Stimulated activated CD4-positive, alpha-beta T cell treated with anti-CD3 and anti-CD28 coated beads, TNF-alpha, amount 100 ng/mL, for 4 hours (primary cell): ENCODE data around the gene FAU.
"Not testable (repeated sequence)": the region's sequence is repeated elsewhere in the genome, so short reads cannot be mapped to it uniquely, and the experiment has no call there.

Experiments used
- DNase-seq, 3 experiments: peaks; one replicate each; pipeline ENCODE4 v3.0.0-alpha.2; 2020; ENCODE audit warnings: low read depth in 3 of 3

Gene FAU

DNA sequence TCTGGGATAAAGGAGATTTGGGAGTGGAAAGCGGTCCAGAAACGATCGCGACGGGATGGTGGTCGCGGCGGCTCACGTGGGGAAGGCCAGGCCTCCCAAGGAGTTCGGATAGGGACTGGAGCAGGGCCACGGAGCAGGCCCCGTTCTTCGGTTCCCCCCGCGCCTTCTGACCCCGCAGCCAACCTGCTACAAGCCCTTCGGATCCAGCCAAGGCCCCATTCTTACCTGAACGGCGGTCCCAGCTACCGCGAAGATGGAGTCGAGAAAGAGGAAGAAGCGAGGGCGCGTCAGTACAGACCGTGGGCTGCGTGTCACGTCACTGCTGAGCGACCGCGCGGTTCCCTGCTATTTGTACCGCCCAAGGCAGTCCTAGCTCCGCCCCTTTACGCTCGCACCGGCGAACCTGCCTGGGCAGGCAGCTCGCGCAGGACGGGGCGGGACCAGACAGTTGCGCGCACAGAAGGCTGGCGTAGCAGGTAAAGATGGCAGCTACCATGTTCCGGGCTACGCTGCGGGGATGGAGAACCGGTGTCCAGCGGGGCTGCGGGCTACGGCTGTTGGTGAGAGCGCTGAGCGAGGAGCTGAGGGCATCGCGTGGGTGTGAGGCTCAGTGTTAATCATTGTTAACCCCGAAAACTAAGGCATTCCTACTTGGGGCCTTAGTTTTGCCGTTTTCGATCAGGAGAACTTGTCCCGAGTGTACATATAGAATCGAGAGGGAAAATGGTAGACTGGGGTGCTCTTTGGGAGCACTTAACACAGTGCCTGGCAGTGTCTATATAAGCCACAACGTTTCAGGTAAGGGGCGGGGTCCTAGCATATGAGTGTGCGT lies at the start of gene FAU, which contains the start of gene MRPL49:
Gene FAU (minus strand): TSS at position 270 of the 832 bp plus-strand sequence. CDS start 321 bp downstream, outside the sequence.
Gene MRPL49 (plus strand): TSS at position 457 of the 832 bp plus-strand sequence. CDS start 26 bp downstream, at position 483.
- DNase-seq = peak; percentile 92 to 98 (median 97)

DNA sequence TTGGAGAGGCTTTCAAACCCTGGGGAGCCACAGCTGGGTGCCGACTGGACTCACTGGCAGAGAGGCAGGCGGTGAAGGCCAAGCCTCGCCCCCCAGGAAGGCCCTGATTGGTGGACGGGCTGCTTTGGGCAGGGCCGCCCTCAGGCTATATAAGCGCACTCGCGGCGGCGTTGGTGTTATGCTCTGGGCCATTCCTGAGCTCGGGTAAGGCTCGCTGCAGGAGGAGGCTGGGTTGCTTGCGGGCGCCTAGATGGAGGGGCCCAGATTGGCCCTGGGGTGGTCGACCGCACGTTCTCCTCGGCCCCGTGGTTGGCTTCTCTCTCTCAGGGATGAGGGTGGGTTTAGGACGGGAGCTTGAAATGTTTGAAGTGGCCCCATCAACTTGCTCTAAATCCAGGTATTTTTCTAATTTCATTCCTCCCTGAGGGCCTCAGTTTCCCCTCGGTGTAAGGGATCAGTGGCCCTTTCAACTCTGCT lies 48.2 kb upstream of the FAU start, which contains the start of gene SPDYC:
Gene SPDYC (plus strand): TSS at position 176 of the 477 bp plus-strand sequence. CDS start 1,125 bp downstream, outside the sequence.
- no peak for DNase-seq

DNA sequence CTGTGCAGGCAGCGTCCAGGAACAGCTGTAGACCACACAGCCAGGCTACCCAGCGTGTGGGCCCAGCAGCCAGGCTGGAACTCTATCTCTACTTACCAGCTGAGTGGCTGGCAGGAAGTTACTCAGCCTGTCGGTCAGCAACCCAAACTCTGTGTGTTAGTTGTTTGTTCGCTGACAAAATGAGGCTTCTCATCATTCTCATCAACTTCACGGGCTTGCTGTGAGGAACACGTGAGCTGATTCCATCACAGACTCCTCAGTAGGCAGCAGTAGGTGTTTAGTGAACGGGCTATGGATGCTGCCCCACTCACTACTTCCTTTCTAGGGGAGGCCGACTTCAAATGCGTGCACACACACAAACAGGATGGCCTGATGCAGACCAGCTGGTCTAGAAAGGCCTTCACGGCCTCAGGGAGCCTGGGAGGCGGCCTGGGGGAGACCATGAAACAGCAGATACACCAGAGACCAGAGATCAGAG lies 47.3 kb upstream of the FAU start:
- no peak for DNase-seq

DNA sequence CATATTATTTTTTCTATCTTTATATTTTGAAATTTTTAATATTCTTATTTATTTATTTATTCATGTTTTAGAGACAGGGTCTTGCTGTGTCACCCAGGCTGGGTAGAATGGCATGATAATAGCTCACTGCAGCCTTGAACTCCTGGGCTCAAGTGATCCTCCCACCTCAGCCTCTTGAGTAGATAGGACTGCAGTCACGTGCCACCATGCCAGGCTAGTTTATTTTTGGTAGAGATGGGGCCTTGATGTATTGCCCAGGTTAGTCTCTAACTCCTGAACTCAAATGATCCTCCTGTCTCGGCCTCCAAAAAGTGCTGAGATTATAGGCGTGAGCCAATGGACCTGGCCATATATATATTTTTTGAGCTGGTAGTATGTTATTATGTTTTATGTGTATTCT lies 45.7 kb upstream of the FAU start:
- DNase-seq = no peak

DNA sequence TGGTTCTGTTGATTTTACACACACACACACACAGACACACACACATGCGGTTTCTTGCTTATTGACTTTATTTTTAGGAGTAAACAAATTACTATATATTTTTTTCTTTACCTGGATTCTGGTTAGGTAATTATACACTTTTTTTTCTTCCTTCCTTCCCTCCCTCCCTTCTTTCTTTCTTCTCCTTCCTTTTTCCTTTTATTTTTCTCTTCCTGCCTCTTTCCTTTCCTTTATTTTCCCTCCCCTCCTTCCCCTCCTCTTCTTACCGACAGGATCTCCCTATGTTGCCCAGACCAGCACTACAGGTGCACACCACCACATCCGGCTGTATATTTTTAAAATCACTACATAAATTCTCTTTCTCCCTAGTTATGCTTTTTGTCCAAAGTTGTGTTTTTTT lies 45.0 kb upstream of the FAU start:
- DNase-seq = no peak

DNA sequence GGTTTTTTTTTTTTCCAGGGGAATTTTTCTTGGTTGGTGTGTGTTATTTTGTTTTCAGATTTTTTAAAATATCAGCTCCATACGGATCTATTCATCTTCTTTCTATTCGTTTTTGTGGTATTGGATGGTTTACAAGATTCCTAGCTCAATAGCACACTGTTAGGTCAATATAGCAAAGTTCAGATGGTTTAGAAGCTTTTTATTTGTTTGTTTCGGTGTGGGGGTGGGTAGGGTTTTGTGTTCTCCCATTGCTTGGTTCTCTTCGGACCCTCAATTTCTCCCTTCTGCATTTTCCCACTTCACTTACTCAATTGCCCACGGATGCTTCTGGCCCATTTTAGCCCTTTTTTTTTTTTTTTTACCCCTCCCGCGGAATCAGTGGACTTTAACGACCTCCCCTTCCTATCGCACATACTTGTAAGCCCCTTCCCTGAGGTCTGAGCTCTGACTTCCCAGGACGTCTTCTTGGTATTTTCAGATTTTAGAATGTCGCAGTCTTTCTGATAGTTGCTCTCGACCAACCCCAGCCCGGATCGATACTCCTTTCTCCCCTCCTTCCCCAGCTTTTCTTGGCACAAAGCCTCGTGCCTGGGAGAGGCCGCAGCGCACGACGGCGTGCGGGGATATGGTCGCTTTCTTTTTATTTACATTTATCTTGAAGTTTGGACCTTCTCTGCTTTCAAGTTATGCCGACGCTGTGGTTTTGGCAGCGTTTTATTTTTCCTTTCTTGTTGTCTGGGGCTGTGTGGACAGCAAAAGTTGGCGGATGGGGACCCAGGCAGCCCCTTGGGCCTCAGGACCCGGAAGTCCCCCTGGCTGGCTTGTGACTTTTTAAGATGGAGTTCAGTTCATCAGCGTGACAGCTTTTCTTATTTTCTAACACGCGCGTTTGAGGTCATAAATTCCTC lies 43.7 kb upstream of the FAU start:
- no peak for DNase-seq

DNA sequence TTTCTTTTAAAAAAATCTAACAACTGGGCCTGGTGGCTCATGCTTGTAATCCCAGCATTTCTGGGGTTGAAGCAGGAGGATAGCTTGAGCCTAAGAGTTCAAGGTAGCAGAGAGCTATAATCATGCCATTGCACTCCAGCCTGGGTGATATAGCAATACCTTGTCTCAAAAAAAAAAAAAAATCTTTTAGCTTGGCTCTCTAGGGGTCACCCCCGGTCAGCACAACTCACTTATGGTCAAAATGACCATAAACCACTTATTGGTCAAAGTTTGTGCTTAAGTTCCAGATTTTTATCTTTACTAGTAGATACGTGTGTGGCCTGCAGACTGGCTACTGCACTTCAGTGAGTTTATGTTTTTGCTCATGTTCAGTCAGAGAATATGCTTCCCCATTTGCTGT lies 41.8 kb upstream of the FAU start:
- DNase-seq = no peak

DNA sequence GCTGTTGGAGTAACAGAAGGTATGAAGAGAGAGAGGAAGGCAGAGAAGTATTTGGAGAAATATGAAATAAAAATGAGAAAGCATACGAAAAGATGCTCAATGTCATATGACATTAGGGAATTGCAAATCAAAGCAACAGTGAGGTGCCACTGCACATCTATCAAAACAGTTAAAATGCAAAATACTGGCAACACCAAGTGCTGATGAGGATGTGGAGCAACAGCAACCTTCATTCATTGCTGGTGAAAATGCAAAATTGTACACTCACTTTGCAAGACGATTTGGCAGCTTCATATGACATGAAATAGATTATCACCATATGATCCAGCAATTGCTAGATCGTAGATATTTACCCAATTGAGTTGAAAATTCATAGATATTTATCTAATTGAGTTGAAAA lies 38.7 kb upstream of the FAU start:
- no peak for DNase-seq

DNA sequence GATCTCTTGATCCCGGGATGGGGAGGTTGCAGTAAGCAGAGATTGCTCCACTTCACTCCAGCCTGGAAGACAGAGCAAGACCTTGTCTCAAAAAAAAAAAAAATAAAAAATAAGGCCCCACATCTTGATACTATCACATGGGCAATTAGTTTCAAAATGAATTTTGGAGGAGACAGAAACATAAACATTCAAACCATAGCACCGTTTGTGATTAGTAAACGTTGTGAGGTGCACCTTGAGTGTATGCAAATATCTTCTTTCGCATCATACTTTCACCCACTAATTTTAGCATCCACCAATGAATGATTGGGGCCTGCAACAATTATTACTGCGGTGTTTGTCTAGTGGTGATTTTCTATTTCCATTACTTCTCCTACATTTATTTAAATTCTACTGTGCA lies 37.1 kb upstream of the FAU start:
- DNase-seq = no peak

DNA sequence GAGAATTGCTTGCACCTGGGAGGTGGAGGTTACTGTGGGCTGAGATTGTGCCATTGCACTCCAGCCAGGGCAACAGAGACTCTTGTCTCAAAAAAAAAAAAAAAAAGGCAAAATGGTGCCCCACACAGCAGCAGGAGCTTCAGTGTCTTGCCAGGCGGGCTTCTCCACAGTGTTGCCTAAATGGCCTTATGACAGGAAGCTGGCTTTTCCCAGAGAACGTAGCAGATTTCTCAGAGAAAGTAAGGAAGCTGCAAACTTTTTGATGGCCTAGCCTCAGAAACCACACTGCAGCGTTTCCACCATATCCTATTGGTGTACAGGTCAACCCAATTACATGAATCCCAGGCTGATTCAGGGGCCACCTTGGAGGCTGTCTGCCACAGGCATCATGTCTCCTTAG lies 35.4 kb upstream of the FAU start:
- DNase-seq = no peak

DNA sequence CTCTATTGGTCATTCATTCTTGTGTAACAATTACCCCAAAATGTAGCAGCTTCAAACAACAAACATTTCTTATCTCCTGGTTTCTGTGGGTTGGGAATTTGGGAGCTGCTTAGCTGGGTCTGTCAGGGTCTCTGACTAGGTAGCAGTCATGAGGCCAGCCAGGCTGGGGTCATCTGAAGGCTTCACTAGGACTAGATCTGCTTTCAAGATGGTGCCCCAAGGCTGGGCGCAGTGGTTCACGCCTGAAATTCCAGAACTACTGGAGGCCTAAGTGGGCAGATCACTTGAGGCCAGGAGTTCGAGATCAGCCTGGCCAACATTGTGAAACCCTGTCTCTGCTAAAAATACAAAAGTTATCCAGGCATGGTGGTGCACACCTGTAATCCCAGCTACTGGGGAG lies 35.0 kb upstream of the FAU start:
- DNase-seq = no peak

DNA sequence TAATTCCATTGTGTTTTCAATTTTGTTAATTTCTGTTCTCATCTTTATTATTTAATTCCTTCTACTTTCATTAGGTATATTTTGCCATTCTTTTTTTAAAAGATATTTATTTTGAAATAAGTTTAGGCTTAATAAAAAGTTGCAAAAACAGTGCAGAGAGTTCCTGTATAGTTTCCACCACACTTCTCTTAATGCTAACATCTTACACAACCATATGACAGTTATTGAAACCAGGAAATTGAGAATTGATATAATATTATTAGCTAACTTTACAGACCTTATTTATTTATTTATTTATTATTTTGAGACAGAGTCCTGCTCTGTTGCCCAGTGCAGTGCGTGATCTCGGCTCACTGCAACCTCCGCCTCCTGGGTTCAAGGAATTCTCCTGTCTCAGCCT lies 34.3 kb upstream of the FAU start:
- DNase-seq = no peak

DNA sequence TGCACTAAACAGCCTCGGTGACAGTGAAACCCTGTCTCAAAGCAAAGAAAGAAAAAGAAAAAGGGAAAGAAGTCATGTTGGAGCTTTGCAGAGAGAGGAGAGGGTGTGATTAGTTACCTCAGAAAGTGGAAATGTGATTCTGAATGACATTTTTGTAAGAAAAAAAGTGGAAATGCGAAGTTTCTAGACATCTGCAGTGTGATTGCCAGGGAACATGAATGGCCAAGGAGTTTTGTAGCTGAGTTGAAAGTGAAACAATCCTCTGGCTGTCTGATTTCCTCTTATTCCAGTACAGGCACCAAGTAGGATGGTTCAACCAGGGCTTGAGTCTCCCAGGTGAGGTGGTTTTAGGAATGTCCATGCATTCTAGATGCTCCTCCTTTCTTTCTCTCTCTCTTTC lies 30.2 kb upstream of the FAU start:
- no peak for DNase-seq

DNA sequence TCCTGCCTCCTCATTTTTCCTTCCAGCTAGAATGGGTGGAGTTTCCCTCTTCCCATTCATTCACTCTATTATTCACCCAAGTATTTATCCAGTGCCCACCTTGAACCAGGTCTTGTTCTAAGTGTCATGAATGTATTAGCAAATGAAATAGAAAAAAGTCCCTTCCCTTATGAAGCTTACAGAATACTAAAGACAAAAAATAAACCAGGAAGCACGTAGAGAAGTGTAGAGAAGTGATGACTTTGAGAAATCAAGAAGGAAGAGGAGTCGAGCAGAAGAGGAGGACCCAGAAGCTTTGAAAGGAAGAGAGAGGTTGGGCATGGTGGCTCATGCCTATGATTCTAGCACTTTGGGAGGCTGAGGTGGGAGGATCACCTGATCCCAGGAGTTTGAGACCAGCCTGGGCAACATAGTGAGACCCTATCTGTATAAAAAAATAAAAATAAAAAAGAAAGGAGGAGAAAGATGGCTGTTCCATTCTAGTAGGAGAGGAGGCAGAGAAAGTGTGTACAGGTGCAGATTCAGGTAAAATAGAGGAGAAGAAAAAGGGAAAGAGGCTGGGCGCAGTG lies 29.5 kb upstream of the FAU start:
- DNase-seq = no peak

DNA sequence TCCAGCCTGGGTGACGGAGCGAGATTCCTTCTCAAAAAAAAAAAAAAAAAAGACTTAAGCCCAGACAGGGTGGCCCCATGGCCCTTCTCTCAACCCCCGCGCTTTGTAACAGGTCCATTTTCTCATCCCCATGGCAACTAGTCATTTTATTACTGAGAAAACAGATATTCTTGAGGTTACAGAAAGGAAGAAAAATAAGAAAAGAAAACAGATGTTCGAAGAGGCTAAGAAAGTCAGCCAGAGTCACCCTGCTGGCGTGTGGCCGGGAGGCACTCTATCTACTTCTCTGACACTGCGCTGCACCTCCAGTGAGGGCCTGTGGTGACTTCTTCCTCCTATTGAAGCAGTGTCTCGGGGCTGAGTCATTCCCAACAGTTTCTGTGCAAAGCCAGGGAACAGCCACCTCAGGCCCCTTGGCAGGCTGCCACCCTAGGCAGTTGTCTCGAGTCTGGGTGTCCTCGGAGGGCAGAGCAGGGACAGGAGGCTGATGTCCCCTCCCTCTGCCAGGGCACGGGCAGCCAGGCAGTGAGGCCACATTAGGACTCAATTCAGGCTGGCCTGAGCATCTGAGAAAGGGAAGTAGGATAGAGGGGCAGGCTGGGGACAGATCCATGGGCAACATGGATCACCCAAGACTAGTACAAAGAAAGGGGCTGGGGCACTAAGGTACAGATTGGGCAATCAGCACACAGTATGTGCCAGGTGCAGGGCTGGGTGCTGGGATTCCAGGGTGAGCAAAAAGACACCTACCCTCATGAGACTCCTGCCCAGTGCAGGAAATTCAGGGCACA lies 28.8 kb upstream of the FAU start:
- no peak for DNase-seq

DNA sequence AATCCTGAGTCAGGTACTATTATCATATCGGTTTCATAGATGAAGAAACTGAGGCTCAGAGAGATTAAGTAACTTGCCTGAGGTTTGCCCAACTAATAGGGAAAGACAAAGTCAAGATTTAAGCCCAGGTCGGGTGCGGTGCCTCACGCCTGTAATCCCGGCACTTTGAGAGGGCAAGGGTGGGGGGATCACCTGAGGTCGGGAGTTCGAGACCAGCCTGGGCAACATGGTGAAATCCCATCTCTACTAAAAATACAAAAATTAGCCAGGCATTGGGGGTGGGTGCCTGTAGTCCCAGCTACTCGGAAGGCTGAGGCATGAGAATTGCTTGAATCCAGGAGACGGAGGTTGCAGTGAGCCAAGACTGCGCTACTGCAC lies 28.2 kb upstream of the FAU start:
- DNase-seq = not testable (repeated sequence)

DNA sequence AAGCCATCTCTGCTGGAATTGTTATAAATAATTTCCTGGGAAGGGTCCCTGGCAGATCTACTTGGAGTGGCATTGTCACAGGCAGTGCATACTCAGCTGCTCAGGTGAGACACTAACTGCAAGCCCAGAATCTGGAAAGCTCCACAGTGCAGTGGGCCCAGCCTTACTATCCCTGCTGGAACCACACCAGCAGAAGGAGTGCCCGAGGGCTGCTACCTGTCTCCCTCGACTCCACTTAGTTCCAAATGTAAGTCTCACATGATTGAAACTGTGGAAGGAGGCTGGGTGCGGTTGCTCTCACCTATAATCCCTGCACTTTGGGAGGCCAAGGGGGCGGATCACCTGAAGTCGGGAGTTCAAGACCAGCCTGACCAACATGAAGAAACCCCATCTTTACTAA lies 26.7 kb upstream of the FAU start:
- no peak for DNase-seq

DNA sequence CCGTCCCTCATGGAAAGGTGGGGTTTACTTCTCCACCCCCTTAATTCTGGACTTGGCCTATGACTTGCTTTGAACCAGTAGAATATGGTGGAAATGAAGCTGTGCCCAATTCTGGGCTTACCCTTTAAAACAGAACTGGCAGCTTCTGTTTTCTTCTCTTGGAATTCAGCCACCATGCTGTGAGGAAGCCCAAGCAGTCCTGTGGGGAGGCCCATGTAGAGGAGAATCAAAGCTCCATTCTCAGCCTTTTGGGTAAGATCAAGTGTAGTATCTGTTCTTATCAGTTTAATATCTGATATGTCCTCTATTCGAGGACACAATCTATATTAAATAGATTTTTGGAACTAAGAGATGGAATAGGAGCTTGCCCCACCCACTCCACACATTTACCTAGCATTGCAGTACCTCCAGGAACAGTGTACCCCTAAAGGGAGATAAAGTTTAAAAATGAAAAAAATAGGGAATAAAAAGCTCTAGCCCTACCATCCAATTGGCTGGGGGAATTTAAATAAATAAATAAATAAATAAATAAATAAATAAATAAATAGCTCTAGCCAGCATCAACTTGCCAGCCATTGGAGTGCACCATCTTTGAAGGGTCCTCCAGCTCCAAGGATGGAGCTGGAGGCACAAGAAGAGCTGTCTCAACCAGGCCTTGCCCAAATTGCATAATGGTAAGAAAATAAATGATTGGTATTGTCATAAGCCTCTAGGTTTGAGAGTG lies 25.6 kb upstream of the FAU start:
- no peak for DNase-seq

DNA sequence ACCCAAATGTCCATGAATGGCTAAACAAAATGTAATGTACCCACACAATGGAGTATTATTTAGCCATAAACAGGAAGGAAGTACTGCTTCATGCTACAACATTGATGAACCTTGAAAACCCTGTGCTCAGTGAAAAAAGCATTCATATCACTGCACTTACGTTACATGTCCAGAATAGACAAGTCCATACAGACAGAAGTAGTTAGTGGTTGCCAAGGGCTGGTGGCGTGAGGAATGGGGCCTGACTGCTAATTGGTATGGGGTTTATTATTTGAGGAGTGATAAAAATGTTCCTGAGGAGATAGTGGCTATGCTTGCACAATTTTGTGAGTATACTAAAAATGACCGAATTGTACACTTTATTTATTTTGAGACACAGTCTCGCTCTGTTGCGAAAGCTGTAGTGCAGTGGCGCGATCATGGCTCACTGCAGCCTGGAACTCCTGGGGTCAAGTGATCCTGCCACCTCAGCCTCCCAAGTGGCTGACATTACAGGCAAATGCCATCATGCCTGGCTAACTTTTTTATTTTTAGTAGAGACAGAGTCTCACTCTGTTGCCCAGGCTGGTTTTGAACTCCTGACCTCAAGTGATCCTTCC lies 20.1 kb upstream of the FAU start:
- no peak for DNase-seq

DNA sequence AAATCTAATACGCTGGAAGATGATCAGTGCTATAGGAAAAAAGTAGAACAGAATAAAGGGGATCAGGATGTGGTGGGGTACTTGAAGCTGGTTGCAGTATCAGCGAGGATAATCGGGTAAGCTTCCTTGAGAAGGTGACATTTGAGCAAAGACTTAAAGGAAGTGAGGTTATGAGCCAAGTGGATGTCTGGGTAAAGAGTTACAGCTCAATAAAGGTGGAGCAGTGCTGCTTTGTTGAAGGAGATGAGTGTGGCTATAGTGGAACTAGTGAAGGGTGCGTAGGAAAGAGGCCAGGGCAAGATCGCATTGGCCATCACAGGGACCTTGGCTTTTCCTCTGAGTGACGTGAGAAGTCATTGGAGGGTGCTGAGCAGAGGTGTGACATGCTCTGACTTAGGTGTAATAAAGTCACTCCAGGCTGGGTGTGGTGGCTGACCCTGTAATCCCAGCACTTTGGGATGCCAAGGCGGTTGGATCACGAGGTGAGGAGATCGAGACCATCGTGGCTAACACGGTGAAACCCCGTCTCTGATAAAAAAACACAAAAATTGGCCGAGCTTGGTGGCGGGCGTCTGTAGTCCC lies 14.7 kb upstream of the FAU start:
- DNase-seq = no peak
